ENCODE measurements around the gene SAP25.

Gene SAP25

GRCh38 chr7:100568896-100569844 lies 4.5 kb downstream of the SAP25 start:
- no peaks in the 10 kb centered on the region for H3K79me2 ChIP-seq (ENCODE audit: low read length)
- TF ChIP-seq CTCF (IDR thresholded peaks at IDR 0.05; ENCODE audit: low read depth, low read length), result peak; percentile 47
- no peak for TF ChIP-seq EZH2phosphoT487 (IDR thresholded peaks at IDR 0.05; ENCODE audit: low read depth)
- H3K27ac ChIP-seq (ENCODE audit: low read length), result no peak overlapping the region
- no peaks in the 10 kb centered on the region for H3K9me3 ChIP-seq (ENCODE audit: insufficient read depth, low read length)
- no peaks in the 10 kb centered on the region for H4K20me1 ChIP-seq (ENCODE audit: insufficient read depth, low read length)
- no peaks in the 10 kb centered on the region for H3K4me1 ChIP-seq (ENCODE audit: low read length)
- H3K27me3 ChIP-seq (ENCODE audit: low read depth, low read length), result no peaks in the 10 kb centered on the region
- 0 out of 2 replicates have a peak overlapping the region, but pooled peaks have one; percentile 45 for H3K4me2 ChIP-seq (ENCODE audit: low read length)
- H3K9ac ChIP-seq (ENCODE audit: low read length), result no peak overlapping the region
- no peak overlapping the region for H3K4me3 ChIP-seq (ENCODE audit: low read length)
- peaks cover 2% of the 10 kb centered on the region for H3K36me3 ChIP-seq (replicated peaks; ENCODE audit: low read depth, low read length)
- no peak overlapping the region for H2AFZ ChIP-seq (ENCODE audit: low read depth, low read length)

GRCh38 chr7:100568176-100568895 lies 5.4 kb downstream of the SAP25 start:
- H2AFZ ChIP-seq (ENCODE audit: low read depth, low read length), result no peak overlapping the region
- H3K27ac ChIP-seq (ENCODE audit: low read length), result no peak overlapping the region
- H3K4me1 ChIP-seq (ENCODE audit: low read length), result no peaks in the 10 kb centered on the region
- no peak overlapping the region for H3K4me3 ChIP-seq (ENCODE audit: low read length)
- no peaks in the 10 kb centered on the region for H3K79me2 ChIP-seq (ENCODE audit: low read length)
- no peak overlapping the region for H3K4me2 ChIP-seq (ENCODE audit: low read length)
- H3K27me3 ChIP-seq (ENCODE audit: low read depth, low read length), result no peaks in the 10 kb centered on the region
- H4K20me1 ChIP-seq (ENCODE audit: insufficient read depth, low read length), result no peaks in the 10 kb centered on the region
- H3K36me3 ChIP-seq (replicated peaks; ENCODE audit: low read depth, low read length), result peaks cover 2% of the 10 kb centered on the region
- TF ChIP-seq EZH2phosphoT487 (IDR thresholded peaks at IDR 0.05; ENCODE audit: low read depth), result no peak
- no peak for TF ChIP-seq CTCF (IDR thresholded peaks at IDR 0.05; ENCODE audit: low read depth, low read length)
- H3K9ac ChIP-seq (ENCODE audit: low read length), result no peak overlapping the region
- H3K9me3 ChIP-seq (ENCODE audit: insufficient read depth, low read length), result no peaks in the 10 kb centered on the region

GRCh38 chr7:100567751-100568175 lies 5.9 kb downstream of the SAP25 start:
- H3K79me2 ChIP-seq (ENCODE audit: low read length), result no peaks in the 10 kb centered on the region
- TF ChIP-seq EZH2phosphoT487 (IDR thresholded peaks at IDR 0.05; ENCODE audit: low read depth) (no peak), CTCF (IDR thresholded peaks at IDR 0.05; ENCODE audit: low read depth, low read length) (no peak)
- no peak overlapping the region for H2AFZ ChIP-seq (ENCODE audit: low read depth, low read length)
- no peaks in the 10 kb centered on the region for H3K27me3 ChIP-seq (ENCODE audit: low read depth, low read length)
- no peaks in the 10 kb centered on the region for H3K9me3 ChIP-seq (ENCODE audit: insufficient read depth, low read length)
- no peak overlapping the region for H3K4me2 ChIP-seq (ENCODE audit: low read length)
- H3K36me3 ChIP-seq (replicated peaks; ENCODE audit: low read depth, low read length), result peaks cover 2% of the 10 kb centered on the region
- no peaks in the 10 kb centered on the region for H3K4me1 ChIP-seq (ENCODE audit: low read length)
- H3K27ac ChIP-seq (ENCODE audit: low read length), result no peak overlapping the region
- no peaks in the 10 kb centered on the region for H4K20me1 ChIP-seq (ENCODE audit: insufficient read depth, low read length)
- H3K9ac ChIP-seq (ENCODE audit: low read length), result no peak overlapping the region
- H3K4me3 ChIP-seq (ENCODE audit: low read length), result no peak overlapping the region
